ENCODE data around the gene ITGB8. TPM values are rescaled to one million over a fixed set of nuclear protein-coding genes. Genes with fewer than 3 reads are reported as not detected.
A peak's percentile ranks its signal among the peaks of the same experiment; 100 is the strongest.

Gene ITGB8
- total and polyA plus RNA-seq, 8 donors, result 5.7 to 14.2 (median 6.8) TPM

DNA sequence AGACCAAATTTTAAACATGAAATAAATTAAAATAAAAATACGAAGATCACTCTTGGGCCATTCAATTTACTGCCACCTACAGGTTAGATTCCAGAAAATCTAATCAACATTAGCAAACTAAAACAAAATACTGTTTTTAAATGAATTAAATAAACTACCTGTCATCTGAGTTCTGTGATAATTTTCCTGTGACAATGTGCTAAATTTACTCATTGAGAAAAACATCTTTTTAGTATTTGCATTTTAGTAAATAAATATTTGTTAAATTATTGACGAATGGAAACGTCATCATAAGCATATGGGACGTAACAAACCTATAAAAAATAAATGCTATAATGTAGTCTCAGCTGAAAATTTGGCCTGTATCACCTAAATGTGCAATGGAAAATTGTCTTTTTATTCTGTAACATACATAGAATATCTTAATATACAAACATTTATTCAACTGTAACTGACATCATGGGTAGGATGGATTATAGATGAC is 72.1 kb downstream of the ITGB8 start:
- no peak for DNase-seq
- no peaks in the 10 kb centered on the region for H3K36me3 ChIP-seq
- intact Hi-C loops (cut with DNase I), result no loop called here
- H3K9me3 ChIP-seq, result no peaks in the 10 kb centered on the region
- TF ChIP-seq, protein P1, sequence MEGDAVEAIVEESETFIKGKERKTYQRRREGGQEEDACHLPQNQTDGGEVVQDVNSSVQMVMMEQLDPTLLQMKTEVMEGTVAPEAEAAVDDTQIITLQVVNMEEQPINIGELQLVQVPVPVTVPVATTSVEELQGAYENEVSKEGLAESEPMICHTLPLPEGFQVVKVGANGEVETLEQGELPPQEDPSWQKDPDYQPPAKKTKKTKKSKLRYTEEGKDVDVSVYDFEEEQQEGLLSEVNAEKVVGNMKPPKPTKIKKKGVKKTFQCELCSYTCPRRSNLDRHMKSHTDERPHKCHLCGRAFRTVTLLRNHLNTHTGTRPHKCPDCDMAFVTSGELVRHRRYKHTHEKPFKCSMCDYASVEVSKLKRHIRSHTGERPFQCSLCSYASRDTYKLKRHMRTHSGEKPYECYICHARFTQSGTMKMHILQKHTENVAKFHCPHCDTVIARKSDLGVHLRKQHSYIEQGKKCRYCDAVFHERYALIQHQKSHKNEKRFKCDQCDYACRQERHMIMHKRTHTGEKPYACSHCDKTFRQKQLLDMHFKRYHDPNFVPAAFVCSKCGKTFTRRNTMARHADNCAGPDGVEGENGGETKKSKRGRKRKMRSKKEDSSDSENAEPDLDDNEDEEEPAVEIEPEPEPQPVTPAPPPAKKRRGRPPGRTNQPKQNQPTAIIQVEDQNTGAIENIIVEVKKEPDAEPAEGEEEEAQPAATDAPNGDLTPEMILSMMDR (IDR thresholded peaks at IDR 0.05), result no peak
- no peaks in the 10 kb centered on the region for H3K27me3 ChIP-seq
- no peak for ATAC-seq
- no peak overlapping the region for H3K4me3 ChIP-seq
- peaks cover 2 to 5% of the 10 kb centered on the region in 2 donors for H3K4me1 ChIP-seq
- H3K27ac ChIP-seq, result no peak overlapping the region

DNA sequence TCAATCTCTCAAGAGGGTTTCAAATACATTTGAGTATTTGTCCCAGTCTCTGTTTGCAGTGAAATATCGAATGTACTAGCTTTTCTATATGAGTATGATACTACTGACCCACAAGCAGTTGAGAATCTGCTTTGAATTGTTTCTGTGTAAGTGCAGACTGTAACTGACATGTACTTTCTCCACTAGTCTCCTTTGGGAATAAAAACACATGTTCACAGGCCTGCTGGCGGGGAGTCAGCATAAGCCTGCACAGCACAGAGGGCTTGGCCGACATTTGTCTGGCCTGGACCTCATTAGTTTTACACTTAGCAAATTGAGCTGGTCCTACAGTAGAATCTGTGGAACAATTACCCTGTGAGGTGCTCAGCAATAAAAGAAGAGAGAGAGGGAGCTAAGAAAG is 72.6 kb downstream of the ITGB8 start:
- TF ChIP-seq, protein P1 (IDR thresholded peaks at IDR 0.05), result no peak
- intact Hi-C loops (cut with DNase I), result no loop called here
- Histone ChIP-seq H3K9me3 (no peaks in the 10 kb centered on the region), H3K4me3 (no peak overlapping the region), H3K27me3 (no peaks in the 10 kb centered on the region), H3K36me3 (no peaks in the 10 kb centered on the region), H3K4me1 (peaks cover 8 to 9% of the 10 kb centered on the region in 2 donors), H3K27ac (no peak overlapping the region)
- DNase-seq, result no peak
- no peak for ATAC-seq

DNA sequence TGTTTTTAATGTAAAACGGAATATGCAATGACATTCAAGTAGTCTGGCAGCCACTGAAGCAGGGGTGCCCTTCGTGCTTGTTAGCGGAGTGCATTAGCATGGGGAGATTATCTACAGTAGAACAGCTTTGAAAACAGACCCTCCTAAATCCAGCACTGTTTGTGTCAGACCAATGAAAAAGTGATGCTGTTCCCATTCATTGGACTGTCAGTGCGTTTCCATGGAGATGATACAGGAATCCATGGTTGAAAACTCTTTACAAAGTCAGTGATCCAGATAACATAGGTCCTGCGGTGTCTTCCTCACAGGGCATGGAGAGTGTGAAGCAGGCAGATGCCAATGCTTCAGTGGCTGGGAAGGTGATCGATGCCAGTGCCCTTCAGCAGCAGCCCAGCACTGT is 73.6 kb downstream of the ITGB8 start:
- no peak for ATAC-seq
- TF ChIP-seq, protein P1 (IDR thresholded peaks at IDR 0.05), result no peak
- DNase-seq, result no peak
- H3K9me3 ChIP-seq, result no peaks in the 10 kb centered on the region
- H3K4me3 ChIP-seq, result no peak overlapping the region
- H3K36me3 ChIP-seq, result no peaks in the 10 kb centered on the region
- intact Hi-C loops (cut with DNase I), result no loop called here
- H3K27ac ChIP-seq, result no peak overlapping the region
- H3K27me3 ChIP-seq, result no peaks in the 10 kb centered on the region
- H3K4me1 ChIP-seq, result peaks cover 13 to 18% of the 10 kb centered on the region in 2 donors

DNA sequence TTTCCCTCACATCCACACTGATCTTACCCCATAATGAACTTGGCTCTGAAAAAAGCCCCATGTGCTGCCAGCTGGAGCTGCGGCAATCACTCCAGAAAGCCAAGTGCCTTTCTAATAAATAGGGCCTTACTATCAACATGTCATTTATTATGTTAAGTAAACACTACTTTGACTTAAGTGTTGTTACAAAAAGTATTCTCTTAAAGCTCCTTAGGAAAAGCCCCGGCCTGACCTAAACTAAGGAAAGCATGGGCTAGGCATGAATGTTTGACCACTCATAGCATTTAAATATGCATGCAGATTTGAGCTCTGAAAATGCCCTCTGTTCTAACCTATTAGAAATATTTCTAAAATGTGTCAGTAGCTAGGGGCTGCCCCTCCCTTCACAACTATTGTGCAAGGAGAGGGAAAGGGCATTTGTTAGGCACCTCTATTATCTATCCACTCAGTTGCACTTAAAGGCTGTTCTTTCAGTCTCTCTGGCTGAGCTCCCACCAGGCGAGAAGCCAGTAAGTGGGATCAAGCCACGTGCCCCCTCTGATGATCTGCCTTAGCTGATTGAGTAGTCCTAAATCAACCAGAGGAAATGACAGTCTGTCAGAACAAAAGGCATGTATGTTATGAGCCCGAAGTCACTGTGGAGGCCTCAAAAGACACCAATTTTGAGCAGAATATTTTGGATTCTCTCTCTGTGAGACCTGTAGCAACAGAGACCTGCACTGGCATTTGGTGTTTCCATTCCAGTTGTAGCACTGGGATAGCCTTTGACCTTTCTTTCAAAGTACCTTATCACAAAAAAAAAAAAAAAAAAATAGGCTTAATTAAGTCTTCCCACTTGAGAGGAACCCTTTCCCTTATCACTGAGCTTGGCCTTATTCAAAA is 77.1 kb downstream of the ITGB8 start:
- peak overlapping the region; percentile 33 to 49 for H3K27ac ChIP-seq
- no peak overlapping the region for H3K4me3 ChIP-seq
- no peaks in the 10 kb centered on the region for H3K36me3 ChIP-seq
- TF ChIP-seq, protein P1 (IDR thresholded peaks at IDR 0.05), result no peak
- no peaks in the 10 kb centered on the region for H3K9me3 ChIP-seq
- H3K4me1 ChIP-seq, result peaks cover 18 to 22% of the 10 kb centered on the region in 2 donors
- ATAC-seq, result peak; percentile 86
- peak in 3 of 4 donors; percentile 55 to 75 (median 59) for DNase-seq
- H3K27me3 ChIP-seq, result no peaks in the 10 kb centered on the region
- intact Hi-C loops (cut with DNase I), result no loop called here

DNA sequence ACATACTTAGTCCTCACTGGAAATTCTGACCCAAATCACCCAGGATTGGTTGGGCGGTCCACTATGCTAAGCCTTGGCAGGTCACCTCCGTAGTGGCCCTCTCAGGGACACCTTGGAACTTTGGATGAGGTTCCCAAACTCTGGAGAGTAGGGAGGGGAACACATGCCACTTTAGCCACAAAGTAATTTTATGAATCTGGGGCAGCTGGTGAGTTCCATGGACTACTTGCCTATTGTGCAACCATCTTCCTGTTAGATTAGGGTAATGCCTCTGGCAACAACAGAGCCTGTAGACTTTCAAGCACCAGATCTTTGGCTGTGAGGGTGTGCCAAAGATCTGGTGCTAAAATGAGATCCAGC is 77.7 kb downstream of the ITGB8 start:
- Histone ChIP-seq H3K27ac (peak overlapping the region; percentile 33 to 49), H3K4me1 (peaks cover 18 to 22% of the 10 kb centered on the region in 2 donors), H3K36me3 (no peaks in the 10 kb centered on the region), H3K27me3 (no peaks in the 10 kb centered on the region), H3K4me3 (no peak overlapping the region), H3K9me3 (no peaks in the 10 kb centered on the region)
- intact Hi-C loops (cut with DNase I), result no loop called here
- TF ChIP-seq, protein P1 (IDR thresholded peaks at IDR 0.05), result no peak
- peak; percentile 74 for ATAC-seq
- DNase-seq, result peak in 1 of 4 donors; percentile 31

Measured in left lung (tissue), 10 donors.